Mononuclear cell (primary cell): Measurements from ENCODE around the gene POLR3E. TPM values are rescaled to one million over a fixed set of nuclear protein-coding genes. Genes with fewer than 3 reads are reported as not detected.
"Not testable (repeated sequence)": the region's sequence is repeated elsewhere in the genome, so short reads cannot be mapped to it uniquely, and the experiment has no call there.

Experiments used
- H3K27me3 ChIP-seq: 2 replicates; pipeline ENCODE4 v1.6.0; 2011; ENCODE audit warnings: low read length, control low read depth; ENCODE audit not compliant: insufficient read depth
- H3K4me1 ChIP-seq: 2 replicates; pipeline ENCODE4 v1.5.1; 2011; ENCODE audit warnings: mild to moderate bottlenecking, low read length, control low read depth; ENCODE audit not compliant: insufficient read depth
- H3K4me3 ChIP-seq: 2 replicates; pipeline ENCODE4 v1.5.1; 2011; ENCODE audit warnings: mild to moderate bottlenecking, low read length, moderate library complexity
- H3K9me3 ChIP-seq: 2 replicates; pipeline ENCODE4 v1.5.1; 2011; ENCODE audit warnings: low read depth, mild to moderate bottlenecking, control low read depth, low read length
- total RNA-seq: library from RNA; depleted of rRNA; stranded (reverse); fragments of >200 nt; gene quantifications from one replicate; pipeline ENCODE4 v1.2.3, GENCODE V29; 2012

POLR3E gene
- total RNA-seq, 1 donor: 112 TPM

DNA sequence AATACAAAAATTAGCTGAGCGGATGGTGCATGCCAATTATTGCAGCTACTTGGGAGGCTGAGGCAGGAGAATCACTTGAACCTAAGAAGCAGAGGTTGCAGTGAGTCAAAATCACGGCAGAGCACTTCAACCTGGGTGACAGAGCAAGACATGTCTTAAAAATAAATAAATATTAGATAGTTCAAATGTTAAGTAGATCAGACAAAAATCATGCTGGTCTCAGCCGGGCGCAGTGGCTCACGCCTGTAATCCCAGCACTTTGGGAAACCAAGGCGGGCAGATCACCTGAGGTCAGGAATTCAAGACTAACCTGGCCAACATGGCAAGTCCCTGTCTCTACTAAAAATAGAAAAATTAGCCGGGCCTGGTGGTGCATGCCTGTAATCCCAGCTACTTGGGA, 4.2 kb downstream of the POLR3E start:
- H3K4me1 ChIP-seq: peaks cover 34% of the 10 kb centered on the region
- not testable (repeated sequence) for H3K9me3 ChIP-seq, H3K27me3 ChIP-seq

DNA sequence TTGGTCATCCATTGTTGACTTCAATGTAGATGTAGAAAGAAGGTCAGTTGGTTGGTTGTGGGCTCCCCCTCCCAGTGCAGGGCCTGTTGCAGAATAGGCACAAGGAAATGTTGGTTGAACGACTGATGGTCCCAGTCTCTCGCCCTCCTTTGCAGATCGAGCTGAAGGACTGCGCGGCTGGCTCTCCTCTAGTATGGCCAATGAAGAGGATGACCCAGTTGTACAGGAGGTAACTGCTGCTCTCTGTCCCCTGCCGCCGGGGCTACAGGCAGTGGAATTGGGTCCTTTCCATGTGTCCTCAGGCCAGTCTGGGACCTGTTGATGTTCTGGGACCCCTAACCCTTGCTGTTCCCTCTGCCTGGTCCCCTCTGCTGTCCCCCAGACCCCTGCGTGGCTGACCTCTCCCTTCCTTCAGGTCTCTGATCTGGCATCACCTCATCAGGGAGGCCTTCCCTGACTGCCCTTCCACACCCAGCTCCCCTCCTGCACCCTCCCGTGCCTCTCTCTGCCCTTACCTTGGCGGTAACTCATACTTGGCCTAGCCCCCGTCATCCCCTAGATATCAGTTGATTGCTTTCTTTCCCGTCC, 5.7 kb downstream of the POLR3E start:
- Histone ChIP-seq H3K4me1 (peaks cover 26% of the 10 kb centered on the region), H3K9me3 (no peaks in the 10 kb centered on the region), H3K27me3 (no peaks in the 10 kb centered on the region), H3K4me3 (no peak overlapping the region)

More for the DNA sequence above, 4.2 kb downstream of the POLR3E start:
- H3K4me3 ChIP-seq: not testable (repeated sequence)

DNA sequence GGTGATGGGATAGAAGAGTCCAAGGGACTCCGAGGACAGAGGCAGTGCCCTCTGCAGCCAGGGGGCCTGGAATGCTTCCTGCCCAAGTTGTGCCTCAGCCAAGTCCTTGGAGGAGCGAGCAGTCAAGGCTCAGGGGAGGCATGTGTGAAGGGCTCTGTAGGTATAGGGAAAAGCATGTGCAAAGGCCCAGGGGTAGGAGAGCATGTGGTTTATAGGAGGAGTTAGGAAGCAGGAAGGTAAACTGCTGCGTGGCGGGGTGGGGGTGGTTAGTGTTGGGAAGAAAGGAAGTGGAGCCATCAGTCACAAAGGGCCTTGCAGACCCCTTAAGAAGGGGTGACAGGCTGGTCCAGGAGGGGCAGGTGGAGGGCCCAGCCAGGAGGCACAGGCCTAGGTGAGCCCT, 7.2 kb downstream of the POLR3E start:
- H3K4me1 ChIP-seq: peaks cover 11% of the 10 kb centered on the region
- no peaks in the 10 kb centered on the region for H3K27me3 ChIP-seq
- H3K9me3 ChIP-seq: no peaks in the 10 kb centered on the region
- no peak overlapping the region for H3K4me3 ChIP-seq

DNA sequence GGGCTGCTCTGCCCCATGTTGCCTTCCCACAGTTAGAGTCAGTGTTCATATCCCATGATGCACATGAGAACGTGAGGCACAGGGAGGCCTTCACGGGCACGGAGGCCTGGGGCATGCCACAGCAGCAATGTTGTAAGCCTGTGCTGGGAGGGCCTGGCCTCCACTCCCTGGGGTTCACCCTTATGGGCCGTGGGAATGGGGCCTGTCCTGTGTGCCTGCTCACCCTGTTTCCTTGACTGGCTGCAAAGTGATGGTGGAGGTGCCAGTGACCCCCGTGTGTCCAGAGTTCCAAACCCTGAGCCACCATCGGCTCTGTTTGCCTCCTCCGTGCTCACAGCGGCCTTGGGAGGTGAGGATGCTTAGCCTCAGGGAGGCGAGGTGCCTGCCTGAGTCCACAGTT, 9.6 kb downstream of the POLR3E start:
- Histone ChIP-seq H3K27me3 (no peaks in the 10 kb centered on the region), H3K4me3 (no peak overlapping the region), H3K4me1 (no peaks in the 10 kb centered on the region), H3K9me3 (no peaks in the 10 kb centered on the region)

DNA sequence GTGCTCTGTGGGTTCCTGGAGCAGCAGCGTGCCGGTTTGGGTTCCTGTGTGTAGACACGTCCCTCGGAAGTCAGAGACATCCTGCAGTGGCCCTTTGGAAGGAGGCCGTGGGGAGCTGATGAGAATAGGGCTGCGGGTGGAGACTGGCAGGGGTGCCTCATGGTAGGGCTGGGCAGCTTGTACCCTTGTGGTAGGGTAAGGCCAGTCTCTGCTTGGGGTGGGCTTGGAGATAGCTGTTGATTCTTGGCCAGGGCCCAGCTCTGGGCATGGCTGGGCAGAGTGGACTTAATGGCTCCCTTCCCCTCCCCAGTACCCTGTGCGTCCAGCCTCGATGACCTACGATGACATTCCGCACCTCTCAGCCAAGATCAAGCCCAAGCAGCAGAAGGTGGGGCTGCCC, 10.6 kb downstream of the POLR3E start:
- H3K4me1 ChIP-seq: no peaks in the 10 kb centered on the region
- H3K9me3 ChIP-seq: no peaks in the 10 kb centered on the region
- no peaks in the 10 kb centered on the region for H3K27me3 ChIP-seq
- no peak overlapping the region for H3K4me3 ChIP-seq

DNA sequence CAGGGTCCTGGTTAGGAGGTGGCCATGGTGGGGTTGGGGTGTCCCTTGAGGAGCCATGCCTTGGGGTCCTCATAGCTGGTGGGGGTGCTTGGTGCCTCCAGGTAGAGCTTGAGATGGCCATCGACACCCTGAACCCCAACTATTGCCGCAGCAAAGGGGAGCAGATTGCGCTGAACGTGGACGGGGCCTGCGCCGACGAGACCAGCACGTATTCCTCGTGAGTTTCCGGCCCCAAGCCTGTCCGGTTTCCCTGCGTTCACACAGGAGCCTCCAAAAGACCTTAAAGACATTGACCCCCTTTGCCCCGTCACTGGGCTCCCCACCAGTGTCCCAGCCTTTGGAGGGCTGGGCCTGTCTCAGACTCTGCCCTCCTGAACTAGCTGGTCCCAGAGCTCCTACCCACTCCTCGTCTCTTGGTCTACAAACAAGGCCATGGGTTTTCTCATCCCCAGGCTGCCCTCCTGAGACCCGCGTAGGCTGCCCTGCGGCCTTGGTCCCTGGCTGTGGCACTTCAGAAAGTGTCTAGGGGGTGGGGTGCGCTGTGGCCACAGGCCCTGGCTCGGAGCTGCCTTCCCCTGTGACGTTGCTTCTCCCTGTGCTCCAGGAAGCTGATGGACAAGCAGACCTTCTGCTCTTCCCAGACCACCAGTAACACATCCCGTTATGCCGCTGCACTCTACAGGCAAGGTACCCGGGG, 11.8 kb downstream of the POLR3E start:
- H3K9me3 ChIP-seq: no peaks in the 10 kb centered on the region
- no peaks in the 10 kb centered on the region for H3K27me3 ChIP-seq
- no peak overlapping the region for H3K4me3 ChIP-seq
- no peaks in the 10 kb centered on the region for H3K4me1 ChIP-seq

DNA sequence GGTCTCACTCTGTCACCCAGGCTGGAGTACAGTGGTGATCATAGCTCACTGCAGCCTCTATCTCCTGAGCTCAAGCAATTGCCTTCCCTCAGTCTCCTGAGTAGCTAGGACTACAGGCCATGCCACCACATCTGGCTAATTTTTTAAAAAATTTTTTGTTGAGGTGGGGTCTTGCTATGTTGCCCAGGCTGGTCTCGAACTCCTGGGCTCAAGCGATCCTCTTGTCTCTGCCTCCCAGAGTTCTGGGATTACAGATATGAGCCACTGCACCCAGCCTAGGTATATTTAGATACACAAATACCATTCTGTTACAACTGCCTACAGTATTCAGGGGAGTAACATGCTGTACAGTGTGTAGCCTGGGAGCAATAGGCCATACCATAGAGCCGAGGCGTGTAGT, 14.3 kb downstream of the POLR3E start:
- Histone ChIP-seq H3K9me3 (no peaks in the 10 kb centered on the region), H3K4me3 (no peak overlapping the region), H3K4me1 (no peaks in the 10 kb centered on the region), H3K27me3 (no peaks in the 10 kb centered on the region)

DNA sequence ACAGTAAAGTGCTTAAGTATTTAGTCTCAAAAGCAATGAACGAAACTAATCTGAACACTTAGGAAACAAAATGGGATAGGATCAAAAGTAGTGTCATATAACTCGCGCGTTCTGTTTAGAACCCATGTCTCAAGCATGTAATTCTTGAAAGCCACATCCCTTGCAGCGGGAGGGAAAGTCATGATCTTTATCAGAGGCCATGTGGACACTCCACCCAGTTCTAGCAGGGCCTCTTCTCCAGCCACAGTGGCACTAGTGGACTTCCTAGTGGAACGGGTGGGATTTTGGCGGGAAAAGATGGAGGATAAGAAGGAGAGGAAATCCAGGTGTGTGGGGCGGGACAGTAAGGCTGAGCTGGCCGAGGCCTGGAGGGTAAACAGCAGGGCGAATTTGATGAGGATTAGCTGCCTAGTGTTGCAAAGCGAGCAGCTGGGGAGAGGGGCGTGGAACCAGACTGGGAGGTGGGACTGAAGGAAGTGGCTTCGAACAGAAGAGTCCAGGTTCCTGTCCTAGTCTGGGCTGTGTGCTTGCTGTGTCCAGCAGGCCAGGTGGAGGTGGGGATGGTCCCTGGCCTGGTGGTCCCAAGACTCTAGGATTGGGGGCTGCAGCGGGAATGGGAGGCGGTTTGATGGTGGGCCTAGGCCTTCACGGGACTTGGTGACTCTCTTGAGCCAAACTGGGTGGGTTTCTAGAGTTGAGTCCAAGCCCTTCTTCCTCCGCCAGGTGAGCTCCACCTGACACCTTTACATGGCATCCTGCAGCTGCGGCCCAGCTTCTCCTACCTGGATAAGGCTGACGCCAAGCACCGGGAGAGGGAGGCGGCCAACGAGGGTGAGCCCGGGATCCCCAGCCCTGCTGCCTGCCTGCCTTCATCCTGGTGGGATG, 15.9 kb downstream of the POLR3E start:
- Histone ChIP-seq H3K4me1 (no peaks in the 10 kb centered on the region), H3K4me3 (no peak overlapping the region), H3K27me3 (no peaks in the 10 kb centered on the region), H3K9me3 (no peaks in the 10 kb centered on the region)

DNA sequence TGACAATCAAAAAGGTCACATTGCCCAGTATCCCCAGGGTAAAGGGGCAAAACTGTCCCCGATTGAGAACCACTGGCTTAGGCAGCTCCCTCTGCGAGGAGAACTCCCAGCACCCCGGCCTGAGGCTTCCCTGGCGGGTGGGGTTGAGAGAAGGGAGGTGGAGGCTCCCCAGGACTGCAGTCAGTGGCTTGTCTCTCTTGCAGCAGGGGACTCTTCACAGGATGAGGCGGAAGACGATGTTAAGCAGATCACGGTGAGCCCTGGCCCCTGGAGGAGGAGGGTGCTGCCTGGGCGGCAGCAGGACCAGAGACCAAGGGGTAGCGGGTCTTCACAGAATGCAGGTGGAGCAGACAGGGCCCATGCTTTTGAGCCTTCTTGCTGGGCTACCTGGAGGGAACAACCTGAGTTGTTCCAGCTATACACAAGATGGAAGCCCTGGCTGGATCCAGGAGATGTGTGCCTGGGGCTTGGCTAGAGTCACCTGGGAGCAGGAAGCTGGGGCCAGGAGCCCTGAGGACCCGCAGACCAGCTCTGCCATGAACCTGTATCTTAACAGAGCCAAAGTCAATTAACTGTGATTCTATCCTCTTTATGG, 16.8 kb downstream of the POLR3E start:
- H3K4me3 ChIP-seq: no peak overlapping the region
- H3K27me3 ChIP-seq: no peaks in the 10 kb centered on the region
- no peaks in the 10 kb centered on the region for H3K4me1 ChIP-seq
- H3K9me3 ChIP-seq: no peaks in the 10 kb centered on the region

DNA sequence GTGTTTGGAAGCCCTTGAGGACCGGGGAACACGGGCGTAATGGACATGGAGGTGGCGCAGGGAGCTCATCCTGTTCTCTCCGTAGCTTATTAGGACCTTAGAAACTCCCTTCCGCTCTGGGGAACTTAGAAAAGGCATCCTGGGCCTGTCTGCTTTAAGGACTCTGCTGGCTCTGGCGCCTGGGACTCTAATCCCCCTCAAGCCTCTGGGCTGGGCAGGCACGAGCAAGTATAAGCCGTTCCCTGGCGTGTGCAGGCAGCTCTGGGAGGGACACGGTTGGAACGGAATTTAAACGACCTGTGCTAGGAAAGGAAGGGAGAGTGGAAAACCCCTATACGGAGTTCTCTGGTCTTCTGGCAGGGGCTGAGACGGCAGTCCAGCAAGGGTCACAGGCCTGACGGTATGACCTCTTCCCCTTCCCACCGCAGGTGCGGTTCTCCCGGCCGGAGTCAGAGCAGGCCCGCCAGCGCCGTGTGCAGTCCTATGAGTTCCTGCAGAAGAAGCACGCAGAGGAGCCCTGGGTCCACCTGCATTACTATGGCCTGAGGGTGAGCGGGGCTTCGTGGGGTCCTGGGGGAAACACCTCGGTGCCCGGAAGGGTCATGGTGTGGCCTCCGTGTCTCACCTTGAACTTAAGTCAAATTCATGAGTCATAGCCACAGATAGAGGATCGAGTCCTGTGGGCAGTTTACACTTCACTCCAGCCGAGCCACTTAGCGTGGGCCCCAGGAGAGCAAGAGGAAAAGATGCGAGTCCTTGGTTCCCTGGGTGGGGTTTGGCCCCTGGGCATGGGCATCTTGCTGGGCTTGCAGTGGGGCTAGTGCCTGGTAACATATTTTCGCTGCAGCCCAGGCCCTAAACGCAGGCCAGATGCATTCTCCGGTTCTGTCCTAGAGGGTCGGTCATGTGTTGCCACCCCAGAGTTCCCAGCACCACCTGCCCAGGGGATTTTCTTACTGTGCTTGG, 17.7 kb downstream of the POLR3E start:
- H3K4me3 ChIP-seq: no peak overlapping the region
- no peaks in the 10 kb centered on the region for H3K9me3 ChIP-seq
- no peaks in the 10 kb centered on the region for H3K27me3 ChIP-seq
- H3K4me1 ChIP-seq: no peaks in the 10 kb centered on the region

DNA sequence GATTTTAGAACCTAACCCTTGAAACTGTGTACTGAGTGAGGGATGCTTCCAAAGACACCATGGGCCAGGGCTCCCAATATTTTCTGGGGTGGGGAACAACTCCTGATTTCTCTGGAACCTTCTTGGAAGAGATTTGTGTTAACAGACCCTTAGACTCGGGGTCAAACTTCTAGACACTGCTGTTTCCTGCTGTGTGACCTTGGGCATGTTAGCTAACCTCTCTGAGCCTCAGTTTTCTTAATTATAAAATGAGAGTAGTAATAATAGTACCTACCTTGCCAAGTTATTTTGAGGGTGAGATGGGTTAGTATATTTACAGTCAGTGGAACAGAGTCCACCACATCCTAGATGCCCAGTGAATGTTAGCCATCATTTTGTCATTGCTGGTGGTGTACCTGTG, 18.8 kb downstream of the POLR3E start:
- Histone ChIP-seq H3K9me3 (no peaks in the 10 kb centered on the region), H3K4me1 (no peaks in the 10 kb centered on the region), H3K4me3 (no peak overlapping the region), H3K27me3 (no peaks in the 10 kb centered on the region)

DNA sequence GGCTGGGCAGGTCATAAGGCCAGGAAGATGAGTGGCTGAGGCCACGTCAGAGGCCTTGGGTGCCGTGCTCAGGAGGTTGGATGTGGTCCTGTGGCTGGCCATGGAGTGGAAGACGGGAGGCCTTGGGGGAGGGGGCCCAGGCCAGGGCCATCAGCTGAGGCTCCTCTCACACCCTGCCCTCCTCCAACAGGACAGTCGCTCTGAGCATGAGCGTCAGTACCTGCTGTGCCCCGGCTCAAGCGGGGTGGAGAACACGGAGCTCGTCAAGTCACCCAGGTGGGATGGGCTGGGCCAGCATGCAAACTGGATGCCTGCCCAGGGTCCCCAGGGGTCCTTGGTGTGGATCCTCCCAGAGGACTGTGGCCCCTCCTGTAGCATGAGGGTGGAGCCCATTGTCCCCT, 19.2 kb downstream of the POLR3E start:
- no peaks in the 10 kb centered on the region for H3K9me3 ChIP-seq
- H3K4me1 ChIP-seq: no peaks in the 10 kb centered on the region
- no peak overlapping the region for H3K4me3 ChIP-seq
- no peaks in the 10 kb centered on the region for H3K27me3 ChIP-seq

DNA sequence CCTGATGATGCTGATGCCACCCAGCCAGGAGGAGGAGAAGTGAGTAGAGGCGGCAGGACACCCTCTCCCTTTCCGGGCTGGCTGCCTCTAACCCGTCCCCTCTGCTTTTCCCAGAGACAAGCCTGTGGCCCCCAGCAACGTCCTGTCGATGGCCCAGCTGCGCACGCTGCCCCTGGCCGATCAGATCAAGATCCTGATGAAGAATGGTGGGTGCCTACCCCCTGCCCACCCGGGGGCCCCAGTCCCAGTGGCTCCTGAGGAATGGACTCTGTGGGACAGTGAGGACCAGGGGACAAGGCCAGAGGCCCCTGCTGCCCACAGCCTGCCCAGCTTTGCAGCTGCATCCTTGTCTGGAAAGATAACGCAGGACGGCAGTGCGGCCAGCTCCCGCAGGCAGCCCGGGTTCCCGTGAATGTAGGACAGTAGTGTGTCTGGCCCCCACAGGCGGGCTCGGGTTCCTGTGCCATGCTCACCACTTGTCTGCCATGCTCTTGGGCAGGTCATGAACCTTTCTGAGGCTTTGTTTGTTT, 19.9 kb downstream of the POLR3E start:
- no peaks in the 10 kb centered on the region for H3K9me3 ChIP-seq
- H3K4me1 ChIP-seq: no peaks in the 10 kb centered on the region
- H3K4me3 ChIP-seq: no peak overlapping the region
- no peaks in the 10 kb centered on the region for H3K27me3 ChIP-seq

DNA sequence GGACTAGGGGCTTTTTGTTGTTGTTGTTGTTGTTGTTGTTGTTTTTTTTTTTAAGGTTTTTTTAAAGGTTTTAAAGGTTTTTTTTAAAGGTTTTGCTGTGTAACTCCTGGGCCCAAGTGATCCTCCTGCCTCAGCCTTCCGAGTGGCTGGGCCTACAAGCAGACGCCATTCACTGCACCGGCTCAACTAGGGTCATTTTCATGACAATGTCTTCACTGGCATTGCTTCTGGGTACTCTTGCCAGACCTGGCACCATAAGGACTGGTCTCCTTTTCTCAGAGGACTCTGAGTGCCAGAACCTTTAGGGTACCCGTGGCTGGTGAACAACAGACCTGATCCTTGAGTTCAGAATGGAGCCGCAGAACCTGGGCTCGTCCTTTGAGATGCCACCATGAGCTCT, 20.4 kb downstream of the POLR3E start:
- no peaks in the 10 kb centered on the region for H3K27me3 ChIP-seq
- H3K9me3 ChIP-seq: no peaks in the 10 kb centered on the region
- no peaks in the 10 kb centered on the region for H3K4me1 ChIP-seq
- H3K4me3 ChIP-seq: no peak overlapping the region
